HepG2 (cell line): ENCODE measurements around the gene FYB2. TPM values are rescaled to one million over a fixed set of nuclear protein-coding genes. Genes with fewer than 3 reads are reported as not detected.

Experiments
- ATAC-seq: fragments of 200-7000 bp; cut with Tn5 transposase; 3 replicates; pipeline ENCODE4 v1.9.1; 2020; ENCODE audit warnings: mild to moderate bottlenecking, moderate library complexity
- BruUV-seq: library from RNA; stranded (reverse); fragments of 400-500 nt; replicated peaks from 2 replicates; lab custom pipeline; 2021; lab: Mats Ljungman, UMichigan
- CTCF ChIA-PET: fragments of 300-600 bp; formaldehyde crosslinking; extraction: SDS; loops from one replicate; lab custom pipeline; 2021; ENCODE audit warnings: low total read pairs, inconsistent platforms, low intra/inter-chr PET ratio; lab: Yijun Ruan, JAX
- POLR2A ChIA-PET: fragments of 350-600 bp; sonication (Branson Sonifier 250); formaldehyde crosslinking; loops from one replicate; lab custom pipeline; 2020; ENCODE audit warnings: antibody characterized with exemption, inconsistent platforms; lab: Yijun Ruan, JAX
- DNase-seq: peaks from one replicate; pipeline ENCODE4 v3.0.0-alpha.2; 2015; ENCODE audit warnings: low spot score
- FAIRE-seq: peaks from 3 replicates; lab custom pipeline; 2011; peaks lifted over from hg19 to GRCh38; lab: Jason Lieb, UNC
- H2AFZ ChIP-seq: one replicate; pipeline ENCODE4 v1.6.1; 2011; ENCODE audit warnings: low read length, inconsistent platforms
- H3K27ac ChIP-seq: fragments of 300-600 bp; 3 replicates; pipeline ENCODE4 v1.8.0; 2011; ENCODE audit warnings: mixed run types, mild to moderate bottlenecking, mixed read lengths, low read length, inconsistent platforms; ENCODE audit not compliant: insufficient read depth; ENCODE audit errors: extremely low read length
- H3K27me3 ChIP-seq, 2 experiments: fragments of 200-600 bp in 1 of 2; 2 replicates in 1 of 2; 3 replicates in 1 of 2; pipeline versions ENCODE4 v1.6.0 to v1.8.0; 2011; ENCODE audit warnings: low read length in 2 of 2, mild to moderate bottlenecking in 2 of 2, moderate library complexity in 2 of 2, inconsistent platforms in 1 of 2; ENCODE audit not compliant: insufficient read depth in 2 of 2, control insufficient read depth in 1 of 2
- H3K36me3 ChIP-seq, 2 experiments: fragments of 200-600 bp in 1 of 2; replicated peaks in 1 of 2; 2 replicates in 1 of 2; 3 replicates in 1 of 2; pipeline versions ENCODE4 v1.5.1 to v1.8.0; 2011; ENCODE audit warnings: low read length in 2 of 2, inconsistent platforms in 1 of 2; ENCODE audit not compliant: insufficient read depth in 2 of 2, control insufficient read depth in 1 of 2
- H3K4me1 ChIP-seq: 2 replicates; pipeline ENCODE4 v1.5.1; 2012; ENCODE audit warnings: low read length, inconsistent platforms; ENCODE audit not compliant: insufficient read depth
- H3K4me2 ChIP-seq: 2 replicates; pipeline ENCODE4 v1.6.0; 2011; ENCODE audit warnings: low read depth, low read length, inconsistent platforms
- H3K4me3 ChIP-seq, 3 experiments: fragments of 200-600 bp in 1 of 3; sonication (generic), shearing (Covaris generic) in 1 of 3; replicated peaks in 1 of 3; 2 replicates each; pipeline ENCODE4 v1.5.1; 2011 to 2016; ENCODE audit warnings: low read length in 3 of 3, inconsistent platforms in 2 of 3, low read depth in 2 of 3, mild to moderate bottlenecking in 2 of 3, control low read depth in 1 of 3, mixed read lengths in 1 of 3; ENCODE audit not compliant: insufficient read depth in 1 of 3
- H3K79me2 ChIP-seq: one replicate; pipeline ENCODE4 v1.6.1; 2011; ENCODE audit warnings: low read length, inconsistent platforms; ENCODE audit not compliant: insufficient read depth
- H3K9ac ChIP-seq: 2 replicates; pipeline ENCODE4 v1.6.0; 2011; ENCODE audit warnings: mild to moderate bottlenecking, low read depth, low read length, inconsistent platforms; ENCODE audit not compliant: insufficient read depth
- H3K9me3 ChIP-seq: 2 replicates; pipeline ENCODE4 v1.5.1; 2012; ENCODE audit warnings: mild to moderate bottlenecking, low read length
- H4K20me1 ChIP-seq: 2 replicates; pipeline ENCODE4 v1.6.0; 2011; ENCODE audit warnings: inconsistent platforms, mild to moderate bottlenecking, low read length, moderate library complexity; ENCODE audit not compliant: insufficient read depth
- AGO1 ChIP-seq: fragments of 200-400 bp; formaldehyde crosslinking; IDR thresholded peaks from 2 replicates; pipeline ENCODE4 v1.6.1; 2017; ENCODE audit warnings: mild to moderate bottlenecking, low read depth, low read length, moderate library complexity; ENCODE audit not compliant: poor library complexity, severe bottlenecking
- ATF5 ChIP-seq: sonication (generic); formaldehyde crosslinking; IDR thresholded peaks from 2 replicates; pipeline ENCODE4 v1.4.0; 2020; ENCODE audit warnings: mild to moderate bottlenecking, low read depth, missing genetic modification reagents
- BCL3 ChIP-seq: sonication (generic); formaldehyde crosslinking; IDR thresholded peaks from 2 replicates; pipeline ENCODE4 v1.5.1; 2020; ENCODE audit warnings: mild to moderate bottlenecking, missing genetic modification reagents, moderate library complexity
- CAMTA2 ChIP-seq: sonication (generic); formaldehyde crosslinking; IDR thresholded peaks from 2 replicates; pipeline ENCODE4 v1.4.0; 2020; ENCODE audit warnings: mild to moderate bottlenecking, missing genetic modification reagents, borderline replicate concordance
- CREB1 ChIP-seq, 2 experiments: fragments of 450-650 bp in 1 of 2; IDR thresholded peaks; 2 replicates each; pipeline ENCODE4 v1.6.1; 2016 to 2017; ENCODE audit warnings: control low read depth in 1 of 2, mild to moderate bottlenecking in 1 of 2, missing compliant biosample characterization in 1 of 2, missing genetic modification characterization in 1 of 2
- CSRNP2 ChIP-seq: sonication (generic); formaldehyde crosslinking; conservative IDR thresholded peaks from 2 replicates; pipeline ENCODE4 v1.8.0; 2022; ENCODE audit warnings: low read depth, missing genetic modification reagents
- EP300 ChIP-seq, 3 experiments: sonication (generic) in 1 of 3; formaldehyde crosslinking in 1 of 3; IDR thresholded peaks; 2 replicates each; pipeline versions ENCODE4 v1.5.1 to v1.6.1; 2011 to 2020; ENCODE audit warnings: low read depth in 2 of 3, low read length in 2 of 3, borderline replicate concordance in 1 of 3, improper control_type of control experiment in 1 of 3, mild to moderate bottlenecking in 1 of 3, missing genetic modification reagents in 1 of 3, moderate library complexity in 1 of 3
- EZH2 ChIP-seq: conservative IDR thresholded peaks from 2 replicates; pipeline ENCODE4 v1.6.1; 2012; ENCODE audit warnings: mild to moderate bottlenecking, low read depth, low read length, moderate library complexity
- FOSL2 ChIP-seq: sonication (generic); formaldehyde crosslinking; IDR thresholded peaks from 2 replicates; pipeline ENCODE4 v1.4.0; 2020; ENCODE audit warnings: missing genetic modification reagents
- HNF4A ChIP-seq: sonication (generic); formaldehyde crosslinking; IDR thresholded peaks from 2 replicates; pipeline ENCODE4 v1.4.0; 2020; ENCODE audit warnings: missing genetic modification reagents
- HNF4G ChIP-seq, 2 experiments: sonication (generic) in 1 of 2; formaldehyde crosslinking in 1 of 2; IDR thresholded peaks; 2 replicates each; pipeline versions ENCODE4 v1.4.0 to v1.6.1; 2011 to 2020; ENCODE audit warnings: borderline replicate concordance in 2 of 2, low read depth in 2 of 2, mild to moderate bottlenecking in 2 of 2, low read length in 1 of 2, missing genetic modification reagents in 1 of 2, moderate library complexity in 1 of 2
- KMT2B ChIP-seq: IDR thresholded peaks from 2 replicates; pipeline ENCODE4 v1.6.1; 2016; ENCODE audit warnings: missing genetic modification reagents, missing compliant biosample characterization
- NCOA1 ChIP-seq: sonication (generic); formaldehyde crosslinking; IDR thresholded peaks from 2 replicates; pipeline ENCODE4 v1.9.0; 2021; ENCODE audit warnings: missing genetic modification reagents
- NFYB ChIP-seq: sonication (generic); formaldehyde crosslinking; IDR thresholded peaks from 2 replicates; pipeline ENCODE4 v1.4.0; 2020; ENCODE audit warnings: missing genetic modification reagents
- RXRB ChIP-seq: IDR thresholded peaks from 2 replicates; pipeline ENCODE4 v1.6.1; 2016; ENCODE audit warnings: borderline replicate concordance, missing genetic modification reagents, missing compliant biosample characterization
- XBP1 ChIP-seq: sonication (generic); formaldehyde crosslinking; IDR thresholded peaks from 2 replicates; pipeline ENCODE4 v1.5.0; 2020; ENCODE audit warnings: missing genetic modification reagents
- ZBTB7A ChIP-seq: sonication (generic); formaldehyde crosslinking; IDR thresholded peaks from 2 replicates; pipeline ENCODE4 v1.8.0; 2022; ENCODE audit warnings: mild to moderate bottlenecking, missing genetic modification reagents
- ZNF205 ChIP-seq: IDR thresholded peaks from 2 replicates; pipeline ENCODE4 v1.6.1; 2018; ENCODE audit warnings: missing biosample characterization, missing genetic modification reagents
- ZNF274 ChIP-seq: sonication (generic); formaldehyde crosslinking; IDR thresholded peaks from 2 replicates; pipeline ENCODE4 v1.5.1; 2020; ENCODE audit warnings: mild to moderate bottlenecking, missing genetic modification reagents
- ZNF44 ChIP-seq: sonication (generic); formaldehyde crosslinking; IDR thresholded peaks from 2 replicates; pipeline ENCODE4 v1.5.1; 2020; ENCODE audit warnings: mild to moderate bottlenecking, missing genetic modification reagents
- WGBS: methylation state at CpG from one replicate; pipeline ENCODE4 v1.1.6; 2017; ENCODE audit warnings: low lambda C conversion rate; 5-methylcytosine and 5-hydroxymethylcytosine counted together
- in situ Hi-C: cut with HindIII; loops from 2 replicates; pipeline ENCODE4 v1.10.0; 2017; ENCODE audit warnings: low pct_unique_long_range_greater_than_20kb; ENCODE audit not compliant: extremely low pct_ligation_motif_present
- intact Hi-C: fragments of 100-400 bp; cut with micrococcal nuclease; formaldehyde crosslinking; loops from one replicate; pipeline ENCODE4 v1.10.0; 2022; ENCODE audit not compliant: unreplicated experiment
- polyA plus RNA-seq, 8 experiments: library from polyadenylated mRNA; depleted of rRNA in 3 of 8; stranded (reverse) in 7 of 8; unstranded in 1 of 8; fragments of >200 nt; fragmentation: Illumina TruSeq in 4 of 8; extraction: Trizol in 4 of 8; gene quantifications; 2 replicates each; pipeline versions ENCODE4 v1.2.1 to v1.2.3, GENCODE V29; 2011 to 2016; ENCODE audit warnings: low read depth in 4 of 8, missing spikeins in 1 of 8, mixed read lengths in 1 of 8; ENCODE audit not compliant: insufficient read depth in 1 of 8
- total RNA-seq, 5 experiments: library from RNA; depleted of rRNA; stranded (reverse); fragments of >200 nt; fragmentation: Illumina TruSeq; extraction: Trizol; gene quantifications; 2 replicates each; pipeline ENCODE4 v1.2.3, GENCODE V29; 2016; ENCODE audit warnings: low read depth in 1 of 5

Gene FYB2
- total and polyA plus RNA-seq, 2 of the 13 experiments (the other 11 are each of a cell fraction or from before 2014, with no cell fraction given), result 1.2 to 2.7 TPM

- FAIRE-seq, result peak; percentile 72
- ATAC-seq, result no peak
- H3K4me1 ChIP-seq, result peaks cover 69% of the 10 kb centered on the region
- BruUV-seq, result no TSS peak
- H3K27ac ChIP-seq, result peak overlapping the region; percentile 89
- no peak overlapping the region for H3K9ac ChIP-seq
- ChIA-PET POLR2A (no interaction called here), CTCF (no interaction called here)
- no peaks in the 10 kb centered on the region for H3K27me3 ChIP-seq
- H3K9me3 ChIP-seq, result no peaks in the 10 kb centered on the region
- H3K4me3 ChIP-seq, result no peak overlapping the region
- peak; percentile 52 for DNase-seq
- H3K4me2 ChIP-seq, result no peak overlapping the region
- in situ Hi-C loops, result loop anchor here (5.0 kb wide), 1 partner anchor 60 kb away; no protein-coding TSS in a partner anchor
- intact Hi-C loops, result no loop called here
- 0% methylated on average over 1 of the region's 1 CpG for WGBS
- H3K79me2 ChIP-seq, result peaks cover 8% of the 10 kb centered on the region
- H3K36me3 ChIP-seq, result no peaks in the 10 kb centered on the region
- H2AFZ ChIP-seq, result no peak overlapping the region
- H4K20me1 ChIP-seq, result no peaks in the 10 kb centered on the region
- TF ChIP-seq EP300 (IDR thresholded peaks at IDR 0.05; ENCODE audit: low read depth in 2 of 2, low read length in 2 of 2) (peak in 1 of 2 experiments; percentile 9; a peak in 1 of 4 replicates), EP300 (CRISPR knock-in tag; IDR thresholded peaks at IDR 0.05; ENCODE audit: borderline replicate concordance) (no peak), AGO1 (no peak), NCOA1 (CRISPR knock-in tag) (no peak), CREB1 (IDR thresholded peaks at IDR 0.05) (no peak), CREB1 (CRISPR knock-in tag; IDR thresholded peaks at IDR 0.05) (0 out of 2 replicates have a peak, but pooled peaks have one; percentile 14), BCL3 (no peak), CAMTA2 (no peak), XBP1 (CRISPR knock-in tag) (no peak), ATF5 (CRISPR knock-in tag) (no peak), FOSL2 (no peak), ZNF205 (no peak), CSRNP2 (CRISPR knock-in tag) (no peak), NFYB (CRISPR knock-in tag) (no peak), RXRB (CRISPR knock-in tag) (no peak), KMT2B (CRISPR knock-in tag) (no peak), EZH2 (no peak), ZNF44 (no peak), ZBTB7A (CRISPR knock-in tag) (no peak), HNF4G (IDR thresholded peaks at IDR 0.05; ENCODE audit: borderline replicate concordance, low read depth, low read length) (peak; percentile 18; the same call in 1 of the 2 replicates), HNF4G (CRISPR knock-in tag; IDR thresholded peaks at IDR 0.05; ENCODE audit: borderline replicate concordance, low read depth) (no peak), HNF4A (peak; percentile 51; the same call in 1 of the 2 replicates), ZNF274 (CRISPR knock-in tag) (no peak)
Observed at GRCh38 chr1:56852476-56852875, 33.3 kb upstream of the FYB2 start.
